Measurements from ENCODE around the gene TENT4A.

Gene TENT4A

GRCh38 chr5:6733411-6734242 is 20.4 kb downstream of the TENT4A start:
- no peak overlapping the region for H3K9ac ChIP-seq (ENCODE audit: insufficient read length)
- no peak for DNase-seq (ENCODE audit: low read depth, low spot score)
- H3K9me3 ChIP-seq (ENCODE audit: low read depth, low read length), result no peaks in the 10 kb centered on the region
- no peak overlapping the region for H3K27ac ChIP-seq
- H3K36me3 ChIP-seq (ENCODE audit: insufficient read depth, low read length), result peaks cover 19% of the 10 kb centered on the region; the same call in 1 of the 2 replicates
- no peak overlapping the region for H3K4me3 ChIP-seq
- TF ChIP-seq POLR2AphosphoS5 (IDR thresholded peaks at IDR 0.05; ENCODE audit: borderline replicate concordance, low read depth, low read length), result no peak
- TF ChIP-seq FOXP2 (optimal IDR thresholded peaks at IDR 0.05; ENCODE audit: control extremely low read depth, extremely low read length, insufficient read depth), result no peak
- no peak for TF ChIP-seq EZH2 (IDR thresholded peaks at IDR 0.05)

GRCh38 chr5:6734243-6734700 is 21.0 kb downstream of the TENT4A start:
- H3K9ac ChIP-seq (ENCODE audit: insufficient read length), result no peak overlapping the region
- DNase-seq (ENCODE audit: low read depth, low spot score), result no peak
- no peak overlapping the region for H3K27ac ChIP-seq
- peaks cover 26% of the 10 kb centered on the region; the same call in 1 of the 2 replicates for H3K36me3 ChIP-seq (ENCODE audit: insufficient read depth, low read length)
- H3K4me3 ChIP-seq, result no peak overlapping the region
- no peak for TF ChIP-seq POLR2AphosphoS5 (IDR thresholded peaks at IDR 0.05; ENCODE audit: borderline replicate concordance, low read depth, low read length)
- no peak for TF ChIP-seq EZH2 (IDR thresholded peaks at IDR 0.05)
- TF ChIP-seq FOXP2 (optimal IDR thresholded peaks at IDR 0.05; ENCODE audit: control extremely low read depth, extremely low read length, insufficient read depth), result no peak
- H3K9me3 ChIP-seq (ENCODE audit: low read depth, low read length), result no peaks in the 10 kb centered on the region

GRCh38 chr5:6734781-6735180 is 21.5 kb downstream of the TENT4A start:
- Histone ChIP-seq H3K9me3 (ENCODE audit: low read depth, low read length) (no peaks in the 10 kb centered on the region), H3K4me3 (no peak overlapping the region), H3K9ac (ENCODE audit: insufficient read length) (no peak overlapping the region), H3K36me3 (ENCODE audit: insufficient read depth, low read length) (peaks cover 31% of the 10 kb centered on the region; the same call in 1 of the 2 replicates), H3K27ac (no peak overlapping the region)
- no peak for DNase-seq (ENCODE audit: low read depth, low spot score)
- TF ChIP-seq EZH2 (IDR thresholded peaks at IDR 0.05), result no peak
- TF ChIP-seq FOXP2 (optimal IDR thresholded peaks at IDR 0.05; ENCODE audit: control extremely low read depth, extremely low read length, insufficient read depth), result no peak
- TF ChIP-seq POLR2AphosphoS5 (IDR thresholded peaks at IDR 0.05; ENCODE audit: borderline replicate concordance, low read depth, low read length), result no peak

- no peak overlapping the region for H3K4me3 ChIP-seq
- H3K36me3 ChIP-seq (ENCODE audit: insufficient read depth, low read length), result peaks cover 38% of the 10 kb centered on the region; the same call in 1 of the 2 replicates
- no peak overlapping the region for H3K9ac ChIP-seq (ENCODE audit: insufficient read length)
- H3K9me3 ChIP-seq (ENCODE audit: low read depth, low read length), result no peaks in the 10 kb centered on the region
- DNase-seq (ENCODE audit: low read depth, low spot score), result no peak
- TF ChIP-seq EZH2 (IDR thresholded peaks at IDR 0.05) (no peak), FOXP2 (optimal IDR thresholded peaks at IDR 0.05; ENCODE audit: control extremely low read depth, extremely low read length, insufficient read depth) (no peak), POLR2AphosphoS5 (IDR thresholded peaks at IDR 0.05; ENCODE audit: borderline replicate concordance, low read depth, low read length) (no peak)
- no peak overlapping the region for H3K27ac ChIP-seq
Observed at GRCh38 chr5:6736106-6736505, 22.9 kb downstream of the TENT4A start.

- DNase-seq (ENCODE audit: low read depth, low spot score), result no peak
- TF ChIP-seq FOXP2 (optimal IDR thresholded peaks at IDR 0.05; ENCODE audit: control extremely low read depth, extremely low read length, insufficient read depth), result no peak
- TF ChIP-seq EZH2 (IDR thresholded peaks at IDR 0.05), result no peak
- no peak for TF ChIP-seq POLR2AphosphoS5 (IDR thresholded peaks at IDR 0.05; ENCODE audit: borderline replicate concordance, low read depth, low read length)
- Histone ChIP-seq H3K27ac (no peak overlapping the region), H3K4me3 (no peak overlapping the region), H3K36me3 (ENCODE audit: insufficient read depth, low read length) (peaks cover 38% of the 10 kb centered on the region; the same call in 1 of the 2 replicates), H3K9me3 (ENCODE audit: low read depth, low read length) (no peaks in the 10 kb centered on the region), H3K9ac (ENCODE audit: insufficient read length) (no peak overlapping the region)
Observed at GRCh38 chr5:6736524-6737042, 23.4 kb downstream of the TENT4A start.

GRCh38 chr5:6737043-6737941 is 24.1 kb downstream of the TENT4A start:
- no peak for DNase-seq (ENCODE audit: low read depth, low spot score)
- TF ChIP-seq EZH2 (IDR thresholded peaks at IDR 0.05) (no peak), FOXP2 (optimal IDR thresholded peaks at IDR 0.05; ENCODE audit: control extremely low read depth, extremely low read length, insufficient read depth) (no peak), POLR2AphosphoS5 (IDR thresholded peaks at IDR 0.05; ENCODE audit: borderline replicate concordance, low read depth, low read length) (no peak)
- Histone ChIP-seq H3K27ac (no peak overlapping the region), H3K4me3 (no peak overlapping the region), H3K9me3 (ENCODE audit: low read depth, low read length) (no peaks in the 10 kb centered on the region), H3K9ac (ENCODE audit: insufficient read length) (no peak overlapping the region), H3K36me3 (ENCODE audit: insufficient read depth, low read length) (peaks cover 39% of the 10 kb centered on the region)

- Histone ChIP-seq H3K4me3 (no peak overlapping the region), H3K9me3 (ENCODE audit: low read depth, low read length) (no peaks in the 10 kb centered on the region), H3K9ac (ENCODE audit: insufficient read length) (no peak overlapping the region), H3K27ac (no peak overlapping the region), H3K36me3 (ENCODE audit: insufficient read depth, low read length) (peaks cover 52% of the 10 kb centered on the region)
- DNase-seq (ENCODE audit: low read depth, low spot score), result no peak
- TF ChIP-seq EZH2 (IDR thresholded peaks at IDR 0.05), result no peak
- no peak for TF ChIP-seq FOXP2 (optimal IDR thresholded peaks at IDR 0.05; ENCODE audit: control extremely low read depth, extremely low read length, insufficient read depth)
- no peak for TF ChIP-seq POLR2AphosphoS5 (IDR thresholded peaks at IDR 0.05; ENCODE audit: borderline replicate concordance, low read depth, low read length)
Observed at GRCh38 chr5:6739603-6740002, 26.4 kb downstream of the TENT4A start.

Data from SK-N-MC (cell line).